Measurements from ENCODE around the gene ECI1. TPM values are rescaled to one million over a fixed set of nuclear protein-coding genes. Genes with fewer than 3 reads are reported as not detected.

Gene ECI1
- total and polyA plus RNA-seq, 2 of the 13 experiments (the other 11 are each of a cell fraction or from before 2014, with no cell fraction given): 82.0 to 102 TPM

DNA sequence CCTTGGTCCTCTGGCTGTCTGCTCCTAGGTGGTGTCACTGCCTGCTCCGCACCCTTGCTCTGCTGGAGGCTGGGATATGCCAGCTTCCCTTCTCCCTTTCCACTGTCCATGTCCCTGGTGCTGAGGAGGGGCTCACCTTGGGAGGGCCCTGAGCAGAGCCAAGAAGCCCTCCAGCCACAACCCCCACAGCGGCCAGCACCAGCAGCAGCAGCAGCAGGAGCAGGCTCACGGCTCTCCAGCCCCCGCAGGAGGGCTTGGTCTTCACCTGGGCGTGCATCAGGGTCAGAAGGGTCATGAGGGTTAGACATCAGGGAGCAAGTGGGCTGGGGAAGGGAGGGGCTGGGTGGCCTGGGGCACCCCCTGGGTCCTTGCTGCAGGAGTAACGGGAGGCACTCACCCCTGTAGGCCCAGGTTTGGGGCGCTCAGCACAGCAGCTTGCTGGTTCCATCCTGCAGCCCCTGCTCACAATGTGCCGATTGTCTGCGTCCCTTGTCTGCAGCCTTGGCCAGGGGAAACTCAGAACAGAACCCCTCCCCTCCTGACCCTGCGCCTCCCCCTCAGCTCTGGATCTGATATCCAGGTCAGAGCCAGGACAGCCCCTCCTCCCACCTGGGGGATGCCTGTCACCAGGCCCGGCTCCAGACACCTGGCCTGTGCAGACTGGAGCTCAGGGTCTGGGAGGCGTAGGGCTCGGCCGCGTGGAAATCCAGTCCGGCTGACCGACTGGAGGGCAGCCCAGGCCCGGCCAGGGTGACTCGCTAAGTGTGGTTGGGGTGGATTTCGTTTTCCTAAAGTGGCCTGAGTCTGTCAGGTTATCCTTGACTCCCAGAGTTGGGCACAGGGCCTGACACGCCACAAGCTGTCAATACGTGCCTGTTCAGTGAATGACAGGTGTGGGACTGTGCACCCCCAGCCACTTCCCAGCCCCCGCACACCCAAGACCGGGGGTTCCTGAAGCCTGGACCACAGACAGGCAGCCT, 40.7 kb downstream of the ECI1 start, which contains the start of gene BRICD5 (continued):
- TF ChIP-seq, protein P1, sequence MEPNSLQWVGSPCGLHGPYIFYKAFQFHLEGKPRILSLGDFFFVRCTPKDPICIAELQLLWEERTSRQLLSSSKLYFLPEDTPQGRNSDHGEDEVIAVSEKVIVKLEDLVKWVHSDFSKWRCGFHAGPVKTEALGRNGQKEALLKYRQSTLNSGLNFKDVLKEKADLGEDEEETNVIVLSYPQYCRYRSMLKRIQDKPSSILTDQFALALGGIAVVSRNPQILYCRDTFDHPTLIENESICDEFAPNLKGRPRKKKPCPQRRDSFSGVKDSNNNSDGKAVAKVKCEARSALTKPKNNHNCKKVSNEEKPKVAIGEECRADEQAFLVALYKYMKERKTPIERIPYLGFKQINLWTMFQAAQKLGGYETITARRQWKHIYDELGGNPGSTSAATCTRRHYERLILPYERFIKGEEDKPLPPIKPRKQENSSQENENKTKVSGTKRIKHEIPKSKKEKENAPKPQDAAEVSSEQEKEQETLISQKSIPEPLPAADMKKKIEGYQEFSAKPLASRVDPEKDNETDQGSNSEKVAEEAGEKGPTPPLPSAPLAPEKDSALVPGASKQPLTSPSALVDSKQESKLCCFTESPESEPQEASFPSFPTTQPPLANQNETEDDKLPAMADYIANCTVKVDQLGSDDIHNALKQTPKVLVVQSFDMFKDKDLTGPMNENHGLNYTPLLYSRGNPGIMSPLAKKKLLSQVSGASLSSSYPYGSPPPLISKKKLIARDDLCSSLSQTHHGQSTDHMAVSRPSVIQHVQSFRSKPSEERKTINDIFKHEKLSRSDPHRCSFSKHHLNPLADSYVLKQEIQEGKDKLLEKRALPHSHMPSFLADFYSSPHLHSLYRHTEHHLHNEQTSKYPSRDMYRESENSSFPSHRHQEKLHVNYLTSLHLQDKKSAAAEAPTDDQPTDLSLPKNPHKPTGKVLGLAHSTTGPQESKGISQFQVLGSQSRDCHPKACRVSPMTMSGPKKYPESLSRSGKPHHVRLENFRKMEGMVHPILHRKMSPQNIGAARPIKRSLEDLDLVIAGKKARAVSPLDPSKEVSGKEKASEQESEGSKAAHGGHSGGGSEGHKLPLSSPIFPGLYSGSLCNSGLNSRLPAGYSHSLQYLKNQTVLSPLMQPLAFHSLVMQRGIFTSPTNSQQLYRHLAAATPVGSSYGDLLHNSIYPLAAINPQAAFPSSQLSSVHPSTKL (CRISPR knock-in tag; IDR thresholded peaks at IDR 0.05): no peak
- TF ChIP-seq, protein P2, sequence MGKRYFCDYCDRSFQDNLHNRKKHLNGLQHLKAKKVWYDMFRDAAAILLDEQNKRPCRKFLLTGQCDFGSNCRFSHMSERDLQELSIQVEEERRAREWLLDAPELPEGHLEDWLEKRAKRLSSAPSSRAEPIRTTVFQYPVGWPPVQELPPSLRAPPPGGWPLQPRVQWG (CRISPR knock-in tag; IDR thresholded peaks at IDR 0.05; ENCODE audit: borderline replicate concordance, low read depth): no peak
- TF ChIP-seq, protein P3, sequence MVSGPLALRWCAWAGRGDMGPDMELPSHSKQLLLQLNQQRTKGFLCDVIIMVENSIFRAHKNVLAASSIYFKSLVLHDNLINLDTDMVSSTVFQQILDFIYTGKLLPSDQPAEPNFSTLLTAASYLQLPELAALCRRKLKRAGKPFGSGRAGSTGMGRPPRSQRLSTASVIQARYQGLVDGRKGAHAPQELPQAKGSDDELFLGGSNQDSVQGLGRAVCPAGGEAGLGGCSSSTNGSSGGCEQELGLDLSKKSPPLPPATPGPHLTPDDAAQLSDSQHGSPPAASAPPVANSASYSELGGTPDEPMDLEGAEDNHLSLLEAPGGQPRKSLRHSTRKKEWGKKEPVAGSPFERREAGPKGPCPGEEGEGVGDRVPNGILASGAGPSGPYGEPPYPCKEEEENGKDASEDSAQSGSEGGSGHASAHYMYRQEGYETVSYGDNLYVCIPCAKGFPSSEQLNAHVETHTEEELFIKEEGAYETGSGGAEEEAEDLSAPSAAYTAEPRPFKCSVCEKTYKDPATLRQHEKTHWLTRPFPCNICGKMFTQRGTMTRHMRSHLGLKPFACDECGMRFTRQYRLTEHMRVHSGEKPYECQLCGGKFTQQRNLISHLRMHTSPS (CRISPR knock-in tag; IDR thresholded peaks at IDR 0.05; ENCODE audit: low read depth): no peak
- TF ChIP-seq ZNF124 (CRISPR knock-in tag; IDR thresholded peaks at IDR 0.05) (no peak), RBM39 (IDR thresholded peaks at IDR 0.05; ENCODE audit: low read depth, low read length, poor library complexity, severe bottlenecking) (no peak), PITX1 (CRISPR knock-in tag; IDR thresholded peaks at IDR 0.05) (no peak; the same call in 1 of the 2 replicates), GPN1 (CRISPR knock-in tag; IDR thresholded peaks at IDR 0.05; ENCODE audit: borderline replicate concordance) (no peak), ZNF431 (CRISPR knock-in tag; IDR thresholded peaks at IDR 0.05; ENCODE audit: borderline replicate concordance, low read depth) (no peak), ZFAT (CRISPR knock-in tag; conservative IDR thresholded peaks at IDR 0.05) (no peak), DR1 (CRISPR knock-in tag; IDR thresholded peaks at IDR 0.05) (no peak), POGZ (CRISPR knock-in tag; IDR thresholded peaks at IDR 0.05) (no peak), KMT2A (CRISPR knock-in tag; IDR thresholded peaks at IDR 0.05) (no peak; the same call in 1 of the 2 replicates), DNMT1 (CRISPR knock-in tag; IDR thresholded peaks at IDR 0.05) (no peak)
- TF ChIP-seq, protein P4, sequence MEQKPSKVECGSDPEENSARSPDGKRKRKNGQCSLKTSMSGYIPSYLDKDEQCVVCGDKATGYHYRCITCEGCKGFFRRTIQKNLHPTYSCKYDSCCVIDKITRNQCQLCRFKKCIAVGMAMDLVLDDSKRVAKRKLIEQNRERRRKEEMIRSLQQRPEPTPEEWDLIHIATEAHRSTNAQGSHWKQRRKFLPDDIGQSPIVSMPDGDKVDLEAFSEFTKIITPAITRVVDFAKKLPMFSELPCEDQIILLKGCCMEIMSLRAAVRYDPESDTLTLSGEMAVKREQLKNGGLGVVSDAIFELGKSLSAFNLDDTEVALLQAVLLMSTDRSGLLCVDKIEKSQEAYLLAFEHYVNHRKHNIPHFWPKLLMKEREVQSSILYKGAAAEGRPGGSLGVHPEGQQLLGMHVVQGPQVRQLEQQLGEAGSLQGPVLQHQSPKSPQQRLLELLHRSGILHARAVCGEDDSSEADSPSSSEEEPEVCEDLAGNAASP (CRISPR knock-in tag; IDR thresholded peaks at IDR 0.05; ENCODE audit: borderline replicate concordance): peak; percentile 71; the same call in 1 of the 2 replicates
- TF ChIP-seq, protein P5, sequence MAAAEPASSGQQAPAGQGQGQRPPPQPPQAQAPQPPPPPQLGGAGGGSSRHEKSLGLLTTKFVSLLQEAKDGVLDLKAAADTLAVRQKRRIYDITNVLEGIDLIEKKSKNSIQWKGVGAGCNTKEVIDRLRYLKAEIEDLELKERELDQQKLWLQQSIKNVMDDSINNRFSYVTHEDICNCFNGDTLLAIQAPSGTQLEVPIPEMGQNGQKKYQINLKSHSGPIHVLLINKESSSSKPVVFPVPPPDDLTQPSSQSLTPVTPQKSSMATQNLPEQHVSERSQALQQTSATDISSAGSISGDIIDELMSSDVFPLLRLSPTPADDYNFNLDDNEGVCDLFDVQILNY (CRISPR knock-in tag; conservative IDR thresholded peaks at IDR 0.05): no peak
- TF ChIP-seq, protein P6, sequence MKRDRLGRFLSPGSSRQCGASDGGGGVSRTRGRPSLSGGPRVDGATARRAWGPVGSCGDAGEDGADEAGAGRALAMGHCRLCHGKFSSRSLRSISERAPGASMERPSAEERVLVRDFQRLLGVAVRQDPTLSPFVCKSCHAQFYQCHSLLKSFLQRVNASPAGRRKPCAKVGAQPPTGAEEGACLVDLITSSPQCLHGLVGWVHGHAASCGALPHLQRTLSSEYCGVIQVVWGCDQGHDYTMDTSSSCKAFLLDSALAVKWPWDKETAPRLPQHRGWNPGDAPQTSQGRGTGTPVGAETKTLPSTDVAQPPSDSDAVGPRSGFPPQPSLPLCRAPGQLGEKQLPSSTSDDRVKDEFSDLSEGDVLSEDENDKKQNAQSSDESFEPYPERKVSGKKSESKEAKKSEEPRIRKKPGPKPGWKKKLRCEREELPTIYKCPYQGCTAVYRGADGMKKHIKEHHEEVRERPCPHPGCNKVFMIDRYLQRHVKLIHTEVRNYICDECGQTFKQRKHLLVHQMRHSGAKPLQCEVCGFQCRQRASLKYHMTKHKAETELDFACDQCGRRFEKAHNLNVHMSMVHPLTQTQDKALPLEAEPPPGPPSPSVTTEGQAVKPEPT (CRISPR knock-in tag; IDR thresholded peaks at IDR 0.05; ENCODE audit: low read depth): no peak

All from HepG2 (cell line).